ENCODE measurements around the gene UPK2. TPM values are rescaled to one million over a fixed set of nuclear protein-coding genes. Genes with fewer than 3 reads are reported as not detected.
A peak's percentile ranks its signal among the peaks of the same experiment; 100 is the strongest.

UPK2 gene
- total and polyA plus RNA-seq, 2 of the 13 experiments (the other 11 are each of a cell fraction or from before 2014, with no cell fraction given) = not detected

- no peak for TF ChIP-seq ZBTB40 (IDR thresholded peaks at IDR 0.05)
- TF ChIP-seq ZBTB40 (CRISPR knock-in tag; IDR thresholded peaks at IDR 0.05) = no peak
- TF ChIP-seq FOXC1 (CRISPR knock-in tag; IDR thresholded peaks at IDR 0.05; ENCODE audit: borderline replicate concordance) = 0 out of 2 replicates have a peak, but pooled peaks have one; percentile 72
- TF ChIP-seq ZNF543 (CRISPR knock-in tag; IDR thresholded peaks at IDR 0.05) = no peak
- no peak for TF ChIP-seq ZBTB38 (CRISPR knock-in tag; IDR thresholded peaks at IDR 0.05)
- no peak; the same call in 1 of the 2 replicates for TF ChIP-seq CBX5 (CRISPR knock-in tag; IDR thresholded peaks at IDR 0.05; ENCODE audit: borderline replicate concordance)
- TF ChIP-seq ZNF33B (CRISPR knock-in tag; IDR thresholded peaks at IDR 0.05) = no peak
- TF ChIP-seq, protein P1, sequence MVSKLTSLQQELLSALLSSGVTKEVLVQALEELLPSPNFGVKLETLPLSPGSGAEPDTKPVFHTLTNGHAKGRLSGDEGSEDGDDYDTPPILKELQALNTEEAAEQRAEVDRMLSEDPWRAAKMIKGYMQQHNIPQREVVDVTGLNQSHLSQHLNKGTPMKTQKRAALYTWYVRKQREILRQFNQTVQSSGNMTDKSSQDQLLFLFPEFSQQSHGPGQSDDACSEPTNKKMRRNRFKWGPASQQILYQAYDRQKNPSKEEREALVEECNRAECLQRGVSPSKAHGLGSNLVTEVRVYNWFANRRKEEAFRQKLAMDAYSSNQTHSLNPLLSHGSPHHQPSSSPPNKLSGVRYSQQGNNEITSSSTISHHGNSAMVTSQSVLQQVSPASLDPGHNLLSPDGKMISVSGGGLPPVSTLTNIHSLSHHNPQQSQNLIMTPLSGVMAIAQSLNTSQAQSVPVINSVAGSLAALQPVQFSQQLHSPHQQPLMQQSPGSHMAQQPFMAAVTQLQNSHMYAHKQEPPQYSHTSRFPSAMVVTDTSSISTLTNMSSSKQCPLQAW (CRISPR knock-in tag; IDR thresholded peaks at IDR 0.05) = peak; percentile 35; the same call in 1 of the 2 replicates
- no peak for TF ChIP-seq ZNF713 (CRISPR knock-in tag; IDR thresholded peaks at IDR 0.05)
- TF ChIP-seq PHF8 (CRISPR knock-in tag; IDR thresholded peaks at IDR 0.05) = peak; percentile 17
- no peak for TF ChIP-seq RAD51 (IDR thresholded peaks at IDR 0.05; ENCODE audit: borderline replicate concordance)
- TF ChIP-seq ZNF230 (CRISPR knock-in tag; IDR thresholded peaks at IDR 0.05) = 0 out of 2 replicates have a peak, but pooled peaks have one; percentile 3
- TF ChIP-seq ZNF207 (IDR thresholded peaks at IDR 0.05; ENCODE audit: borderline replicate concordance) = no peak
- peak; percentile 76 for TF ChIP-seq TEAD3 (CRISPR knock-in tag; optimal IDR thresholded peaks at IDR 0.05; ENCODE audit: borderline replicate concordance)
- TF ChIP-seq PTBP1 (IDR thresholded peaks at IDR 0.05; ENCODE audit: low read depth, low read length, poor library complexity, severe bottlenecking) = no peak
- TF ChIP-seq MXI1 (IDR thresholded peaks at IDR 0.05; ENCODE audit: borderline replicate concordance, low read depth, low read length) = no peak
Measured at GRCh38 chr11:118921121-118921928, 34.8 kb upstream of the UPK2 start (continued).

Data from HepG2 (cell line).